Lung (tissue), 12 donors: Measurements from ENCODE around the gene CNN2. TPM values are rescaled to one million over a fixed set of nuclear protein-coding genes. Genes with fewer than 3 reads are reported as not detected.

Source experiments
- ATAC-seq: fragments of 200-7000 bp; cut with Tn5 transposase; one replicate; pipeline ENCODE4 v1.9.1; 2020; ENCODE audit warnings: moderate number of reproducible peaks; ENCODE audit not compliant: insufficient read depth, low FRiP score
- DNase-seq, 3 donors: peaks; one replicate each; pipeline ENCODE4 v3.0.0-alpha.2; 2013 to 2017
- H3K27ac ChIP-seq, 2 donors: one replicate each; pipeline ENCODE4 v1.5.1; 2013; ENCODE audit warnings: mild to moderate bottlenecking in 2 of 2, moderate library complexity in 2 of 2, control low read depth in 1 of 2, inconsistent platforms in 1 of 2, low read depth in 1 of 2, low read length in 1 of 2
- H3K27me3 ChIP-seq, 3 donors: one replicate each; pipeline ENCODE4 v1.5.1; 2013; ENCODE audit warnings: low read length in 2 of 3; ENCODE audit not compliant: control insufficient read depth in 3 of 3, insufficient read depth in 3 of 3
- H3K36me3 ChIP-seq, 4 donors: one replicate each; pipeline ENCODE4 v1.5.1; 2013; ENCODE audit warnings: low read length in 4 of 4, mild to moderate bottlenecking in 1 of 4, moderate library complexity in 1 of 4; ENCODE audit not compliant: control insufficient read depth in 4 of 4, insufficient read depth in 4 of 4
- H3K4me1 ChIP-seq, 5 donors: one replicate each; pipeline ENCODE4 v1.5.1; 2013; ENCODE audit warnings: low read length in 5 of 5, mild to moderate bottlenecking in 2 of 5, moderate library complexity in 1 of 5; ENCODE audit not compliant: control insufficient read depth in 5 of 5, insufficient read depth in 5 of 5
- H3K4me3 ChIP-seq: one replicate; pipeline ENCODE4 v1.5.1; 2013; ENCODE audit warnings: mild to moderate bottlenecking, control low read depth, moderate library complexity
- H3K9ac ChIP-seq, 2 donors: one replicate each; pipeline ENCODE4 v1.5.1; 2013; ENCODE audit warnings: low read length in 2 of 2, control low read depth in 1 of 2; ENCODE audit not compliant: insufficient read depth in 1 of 2
- H3K9me3 ChIP-seq, 4 donors: one replicate each; pipeline ENCODE4 v1.5.1; 2013; ENCODE audit warnings: low read length in 3 of 4, mild to moderate bottlenecking in 1 of 4, moderate library complexity in 1 of 4; ENCODE audit not compliant: control insufficient read depth in 4 of 4, insufficient read depth in 3 of 4
- CTCF ChIP-seq: IDR thresholded peaks from 2 replicates; pipeline ENCODE4 v1.5.1; 2012; ENCODE audit warnings: mild to moderate bottlenecking; ENCODE audit errors: control extremely low read depth, extremely low read depth
- whole genome bisulfite sequencing, 2 donors: extraction: QIAGEN DNeasy Blood & Tissue Kit; methylation state at CpG; one replicate each; pipeline ENCODE4 v1.1.7; 2013; 5-methylcytosine and 5-hydroxymethylcytosine counted together
- polyA plus RNA-seq, 2 donors: library from polyadenylated mRNA; stranded (reverse); fragments of 200-250 nt; gene quantifications; one replicate each; pipeline ENCODE4 v1.2.1, GENCODE V29; 2013
- total RNA-seq, 2 donors: library from RNA; depleted of rRNA in 1 of 2; stranded (reverse); fragments of >200 nt in 1 of 2; gene quantifications; one replicate each; pipeline ENCODE4 v1.2.1, GENCODE V29; 2014 to 2021
- donor health status: control.
- donor health status: control.
- donor health status: Bipolar disorder and iron deficiency.
- donor health status: healthy.
- donor health status: DM: yes; HTN: yes; CAD: no.

CNN2 gene
- total and polyA plus RNA-seq, 4 donors: 161 to 236 (median 180) TPM

GRCh38 chr19:989381-990081, 36.9 kb upstream of the CNN2 start:
- 89% methylated on average over 24 to 25 of the region's 25 CpGs for WGBS, 2 donors
- Histone ChIP-seq H3K4me3 (no peak overlapping the region), H3K4me1 (peaks cover 0 to 5% (median 0%) of the 10 kb centered on the region in 5 donors), H3K36me3 (peaks cover 0 to 49% (median 9%) of the 10 kb centered on the region in 4 donors), H3K9ac (no peak overlapping the region), H3K27ac (no peak overlapping the region), H3K27me3 (no peaks in the 10 kb centered on the region), H3K9me3 (no peaks in the 10 kb centered on the region)
- ATAC-seq (no peak), DNase-seq (no peak)
- TF ChIP-seq CTCF: no peak

- TF ChIP-seq CTCF: no peak
- Histone ChIP-seq H3K27ac (no peak overlapping the region), H3K4me1 (peaks cover 0 to 1% (median 0%) of the 10 kb centered on the region in 5 donors), H3K4me3 (no peak overlapping the region), H3K9ac (no peak overlapping the region), H3K36me3 (peaks cover 0 to 50% (median 9%) of the 10 kb centered on the region in 4 donors), H3K9me3 (no peaks in the 10 kb centered on the region), H3K27me3 (no peaks in the 10 kb centered on the region)
- 88 to 92% methylated on average over 27 of the region's 27 CpGs for WGBS, 2 donors
- ATAC-seq (no peak), DNase-seq (no peak)
Measured at GRCh38 chr19:990119-990571, 36.3 kb upstream of the CNN2 start.

GRCh38 chr19:990746-991145, 35.7 kb upstream of the CNN2 start:
- H3K9ac ChIP-seq: no peak overlapping the region
- peaks cover 0 to 2% (median 0%) of the 10 kb centered on the region in 5 donors for H3K4me1 ChIP-seq
- no peaks in the 10 kb centered on the region for H3K27me3 ChIP-seq
- 92 to 95% methylated on average over 23 of the region's 23 CpGs for WGBS, 2 donors
- no peaks in the 10 kb centered on the region for H3K9me3 ChIP-seq
- H3K36me3 ChIP-seq: peaks cover 0 to 50% (median 8%) of the 10 kb centered on the region in 4 donors
- H3K27ac ChIP-seq: no peak overlapping the region
- no peak overlapping the region for H3K4me3 ChIP-seq
- ATAC-seq (no peak), DNase-seq (no peak)
- no peak for TF ChIP-seq CTCF
